Activated naive CD4-positive, alpha-beta T cell treated with anti-CD3 and anti-CD28 coated beads, Interleukin-2, amount 50 U/mL, for 72 hours (primary cell): ENCODE data around the gene NPC2. TPM values are rescaled to one million over a fixed set of nuclear protein-coding genes. Genes with fewer than 3 reads are reported as not detected.

Experiments used
- ATAC-seq, 2 donors: fragments of 150-1000 bp; cut with Tn5 transposase; 2 replicates each; pipeline ENCODE4 v1.10.0; 2021; ENCODE audit warnings: mild to moderate bottlenecking in 2 of 2, moderate library complexity in 2 of 2
- DNase-seq, 2 donors: peaks; one replicate each; pipeline ENCODE4 v3.0.0; 2021 to 2022; ENCODE audit warnings: low spot score in 2 of 2
- H3K27ac Mint-ChIP-seq, 2 donors: one replicate each; pipeline ENCODE4 v1.8.0; 2022; ENCODE audit warnings: mild to moderate bottlenecking in 2 of 2, mixed read lengths in 2 of 2
- H3K36me3 Mint-ChIP-seq, 2 donors: one replicate each; pipeline ENCODE4 v1.8.0; 2022; ENCODE audit warnings: mixed read lengths in 2 of 2
- H3K9me3 Mint-ChIP-seq, 2 donors: one replicate each; pipeline ENCODE4 v1.8.0; 2022; ENCODE audit warnings: mixed read lengths in 2 of 2
- total RNA-seq, 2 donors: library from RNA; stranded (reverse); gene quantifications; one replicate each; pipeline ENCODE4 v1.2.3, GENCODE V29; 2022

NPC2 gene
- total RNA-seq, 2 donors from 2014 or later: 28.0 to 54.9 TPM

DNA sequence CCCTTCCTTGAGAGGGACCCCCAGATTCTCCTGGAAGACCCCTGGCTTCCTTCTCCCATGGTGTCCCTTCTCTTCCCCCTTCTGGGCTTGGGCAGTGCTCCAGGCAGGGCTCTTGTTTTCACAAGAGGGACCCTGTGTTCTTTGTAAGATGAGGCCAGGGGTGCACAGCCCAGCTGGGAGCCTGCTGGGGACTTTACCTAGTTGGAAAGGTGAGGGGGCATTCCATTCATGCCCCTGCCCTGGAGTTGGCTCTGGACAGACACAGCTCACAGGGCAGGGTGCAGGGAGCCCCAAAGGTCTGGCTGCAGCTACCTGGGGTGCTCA lies 31.7 kb upstream of the NPC2 start:
- ATAC-seq (no peak), DNase-seq (no peak)
- H3K27ac Mint-ChIP-seq: no peak overlapping the region
- no peaks in the 10 kb centered on the region for H3K9me3 Mint-ChIP-seq
- no peaks in the 10 kb centered on the region for H3K36me3 Mint-ChIP-seq

GRCh38 chr14:74524076-74524811 lies 31.1 kb upstream of the NPC2 start:
- no peak for DNase-seq
- ATAC-seq: no peak
- no peaks in the 10 kb centered on the region for H3K36me3 Mint-ChIP-seq
- no peaks in the 10 kb centered on the region for H3K9me3 Mint-ChIP-seq
- H3K27ac Mint-ChIP-seq: no peak overlapping the region

DNA sequence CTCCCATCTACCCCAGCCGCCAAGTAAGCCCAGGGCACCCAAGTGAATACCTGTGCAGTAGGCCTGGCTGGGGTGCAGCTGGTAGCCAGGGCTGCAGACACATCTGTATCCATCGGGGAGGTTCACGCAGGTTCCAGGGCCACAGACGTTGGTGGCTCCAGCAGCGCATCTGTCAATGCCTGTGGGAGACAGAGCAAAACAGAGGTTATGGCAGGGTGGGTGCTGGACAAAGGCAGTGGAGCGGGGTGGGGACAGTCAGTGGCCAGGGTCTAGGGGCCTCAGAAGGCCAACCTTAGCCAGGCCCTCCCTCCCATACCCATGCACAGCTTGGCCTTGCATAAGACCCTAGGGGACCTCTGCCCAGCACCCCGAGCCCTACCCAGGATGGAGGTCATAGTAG lies 29.6 kb upstream of the NPC2 start:
- Mint-ChIP-seq H3K9me3 (no peaks in the 10 kb centered on the region), H3K27ac (no peak overlapping the region), H3K36me3 (no peaks in the 10 kb centered on the region)
- ATAC-seq (no peak), DNase-seq (no peak)

DNA sequence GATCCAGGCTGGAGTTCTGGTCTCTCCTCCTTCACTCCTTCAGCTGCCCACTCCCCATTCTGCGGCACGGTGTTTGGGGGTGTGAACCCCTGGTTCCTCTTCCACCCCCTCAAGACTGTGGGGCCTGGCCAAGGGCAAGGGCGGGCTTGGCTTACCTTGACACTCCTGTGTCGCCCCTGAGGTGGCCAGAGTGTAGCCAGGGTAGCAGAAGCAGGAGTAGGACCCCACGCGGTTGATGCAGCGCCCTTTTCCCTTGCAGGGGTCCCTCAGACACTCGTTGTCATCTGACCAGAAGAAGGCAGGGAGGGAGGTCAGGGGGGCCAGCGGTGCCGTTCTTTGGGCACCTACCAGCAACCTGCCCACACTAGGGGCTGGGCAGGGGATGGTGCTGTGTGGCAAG lies 28.7 kb upstream of the NPC2 start:
- H3K9me3 Mint-ChIP-seq: no peaks in the 10 kb centered on the region

DNA sequence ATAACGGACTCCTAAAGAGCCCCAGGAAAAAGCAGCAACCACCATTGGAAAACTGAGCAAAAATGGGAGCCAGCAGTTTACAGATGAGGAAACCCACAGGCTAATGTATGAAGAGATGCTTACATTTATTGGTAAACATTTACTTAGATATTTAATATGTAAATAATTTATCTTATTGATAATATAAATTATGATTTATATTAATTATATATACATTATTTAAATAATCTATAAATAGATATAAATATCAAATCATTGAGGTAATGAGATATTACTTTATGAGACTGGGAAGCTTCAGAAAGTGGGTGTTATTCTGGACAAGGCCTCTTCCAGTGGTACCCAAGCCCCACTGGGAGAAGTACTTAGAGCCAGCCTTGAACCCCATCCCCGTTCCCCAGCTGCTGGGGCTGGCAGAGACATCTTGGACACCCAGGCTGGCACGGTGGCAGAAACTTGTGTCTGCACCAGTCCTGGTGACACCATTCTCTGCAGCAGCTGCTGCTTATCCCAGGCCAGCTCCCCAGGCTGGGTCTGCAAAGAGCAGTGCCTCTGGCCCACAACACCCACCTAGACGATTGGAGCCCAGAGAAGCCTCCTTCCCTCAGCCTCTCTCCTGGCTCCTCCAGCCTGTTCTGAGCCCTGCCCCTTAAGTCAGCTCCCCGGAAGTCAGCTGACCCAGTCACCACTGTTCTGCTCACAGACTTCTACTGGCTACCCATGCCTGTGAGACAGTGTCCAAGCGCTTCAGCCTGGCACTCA lies 26.4 kb upstream of the NPC2 start:
- H3K27ac Mint-ChIP-seq: no peak overlapping the region
- no peaks in the 10 kb centered on the region for H3K36me3 Mint-ChIP-seq
- no peak for ATAC-seq
- no peak for DNase-seq
- H3K9me3 Mint-ChIP-seq: no peaks in the 10 kb centered on the region

More for the DNA sequence above, 28.7 kb upstream of the NPC2 start:
- Mint-ChIP-seq H3K36me3 (no peaks in the 10 kb centered on the region), H3K27ac (no peak overlapping the region)
- DNase-seq (no peak), ATAC-seq (no peak)

DNA sequence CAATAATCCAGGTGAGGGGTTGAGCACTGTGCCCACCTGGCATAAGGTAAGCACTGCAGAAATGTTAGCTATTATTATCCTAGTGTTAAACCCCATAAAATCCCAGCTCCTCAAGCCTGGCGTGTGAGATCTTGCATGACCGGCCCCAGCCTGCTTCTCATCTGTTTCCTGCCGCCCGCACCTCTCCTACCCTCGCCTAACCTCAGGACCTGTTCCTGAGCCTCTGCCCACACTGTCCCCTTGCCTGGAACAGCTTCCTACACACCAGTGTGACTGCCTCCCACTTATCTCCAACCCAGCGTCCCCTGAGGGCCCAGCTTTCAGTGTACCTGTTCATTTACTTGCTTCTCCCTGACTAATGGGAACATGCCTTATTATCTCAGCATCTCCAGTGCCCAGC lies 25.1 kb upstream of the NPC2 start:
- Mint-ChIP-seq H3K27ac (no peak overlapping the region), H3K9me3 (no peaks in the 10 kb centered on the region), H3K36me3 (no peaks in the 10 kb centered on the region)
- DNase-seq (no peak), ATAC-seq (no peak)

GRCh38 chr14:74517731-74518130 lies 24.6 kb upstream of the NPC2 start:
- no peak overlapping the region for H3K27ac Mint-ChIP-seq

GRCh38 chr14:74516451-74517160 lies 23.5 kb upstream of the NPC2 start:
- DNase-seq (no peak), ATAC-seq (no peak)
- no peaks in the 10 kb centered on the region for H3K36me3 Mint-ChIP-seq
- no peak overlapping the region for H3K27ac Mint-ChIP-seq
- no peaks in the 10 kb centered on the region for H3K9me3 Mint-ChIP-seq

More at GRCh38 chr14:74517731-74518130, 24.6 kb upstream of the NPC2 start:
- Mint-ChIP-seq H3K9me3 (no peaks in the 10 kb centered on the region), H3K36me3 (no peaks in the 10 kb centered on the region)
- no peak for ATAC-seq
- DNase-seq: no peak

DNA sequence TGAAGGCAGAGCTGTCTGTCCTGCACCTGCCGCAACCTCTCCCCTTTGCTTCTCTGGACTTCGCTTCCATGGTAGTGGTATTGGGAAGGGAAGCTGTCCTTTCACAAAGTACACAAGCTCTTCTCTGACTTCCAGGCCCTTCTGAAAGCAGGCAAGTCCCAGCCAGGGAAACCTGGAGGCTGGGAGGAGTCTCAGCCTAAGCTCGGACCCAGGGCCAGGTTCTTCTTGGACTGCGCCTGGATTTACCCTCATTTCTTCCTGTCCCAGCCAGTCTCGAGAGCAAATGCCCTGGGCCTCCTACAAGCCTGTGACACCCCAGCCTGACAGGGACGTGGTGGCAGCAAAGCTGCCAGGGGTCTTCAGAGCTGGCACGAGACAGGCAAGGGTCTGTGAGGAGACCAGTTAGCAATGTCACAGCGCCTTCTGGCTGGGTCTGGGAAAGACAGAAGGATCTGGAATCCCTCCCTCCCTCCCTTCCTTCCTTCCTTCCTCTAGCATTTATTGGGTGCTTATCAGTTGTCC lies 22.8 kb upstream of the NPC2 start:
- no peaks in the 10 kb centered on the region for H3K36me3 Mint-ChIP-seq
- no peaks in the 10 kb centered on the region for H3K9me3 Mint-ChIP-seq
- ATAC-seq (no peak), DNase-seq (no peak)
- H3K27ac Mint-ChIP-seq: no peak overlapping the region

- H3K27ac Mint-ChIP-seq: no peak overlapping the region
- DNase-seq (no peak), ATAC-seq (peak in 1 of 2 donors; percentile 40)
- no peaks in the 10 kb centered on the region for H3K9me3 Mint-ChIP-seq
- no peaks in the 10 kb centered on the region for H3K36me3 Mint-ChIP-seq
These were observed 21.4 kb upstream of the NPC2 start for GRCh38 chr14:74514471-74514941.

DNA sequence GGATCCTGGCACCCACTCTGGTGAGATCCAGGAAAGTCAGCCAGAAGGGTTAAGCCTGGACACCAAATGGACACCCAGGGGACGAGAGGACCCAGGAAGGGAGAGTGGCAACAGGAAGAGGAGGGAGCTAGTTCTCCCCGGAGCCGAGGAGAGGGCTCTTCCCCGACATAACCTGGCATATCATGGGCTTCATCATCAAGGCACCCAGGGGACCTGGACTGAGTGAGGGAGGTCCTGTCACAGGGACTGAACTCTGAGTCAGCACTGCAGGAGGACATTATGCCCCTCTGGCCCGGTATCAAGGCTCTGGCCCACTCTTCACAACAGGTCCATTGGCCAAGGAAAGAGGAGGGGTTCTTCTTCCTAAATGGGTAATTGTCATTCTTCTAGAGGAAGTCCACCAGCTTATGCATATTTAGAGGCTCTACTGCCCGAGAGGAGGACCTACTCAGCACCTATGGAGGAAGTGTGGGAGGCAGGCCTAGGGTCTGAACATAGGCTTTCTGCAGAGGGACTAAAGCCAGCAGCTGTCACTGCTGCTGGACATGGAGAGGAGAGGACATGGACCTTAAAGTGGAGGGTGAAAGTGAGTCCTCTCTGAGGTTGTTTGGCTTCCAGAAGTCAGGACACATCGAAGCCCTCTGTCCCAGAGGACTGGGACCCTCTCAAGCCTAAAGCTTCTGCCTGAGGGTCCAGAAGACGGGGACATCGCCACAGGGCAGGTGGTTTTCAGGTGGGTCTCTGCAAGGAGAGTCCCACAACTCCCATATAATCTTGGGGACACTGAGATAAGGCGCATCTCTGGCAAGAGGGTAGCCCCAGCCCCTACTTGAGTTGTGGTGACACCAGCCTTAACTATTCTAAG lies 19.1 kb upstream of the NPC2 start:
- no peaks in the 10 kb centered on the region for H3K36me3 Mint-ChIP-seq
- no peak overlapping the region for H3K27ac Mint-ChIP-seq
- DNase-seq (no peak), ATAC-seq (no peak)
- H3K9me3 Mint-ChIP-seq: no peaks in the 10 kb centered on the region

DNA sequence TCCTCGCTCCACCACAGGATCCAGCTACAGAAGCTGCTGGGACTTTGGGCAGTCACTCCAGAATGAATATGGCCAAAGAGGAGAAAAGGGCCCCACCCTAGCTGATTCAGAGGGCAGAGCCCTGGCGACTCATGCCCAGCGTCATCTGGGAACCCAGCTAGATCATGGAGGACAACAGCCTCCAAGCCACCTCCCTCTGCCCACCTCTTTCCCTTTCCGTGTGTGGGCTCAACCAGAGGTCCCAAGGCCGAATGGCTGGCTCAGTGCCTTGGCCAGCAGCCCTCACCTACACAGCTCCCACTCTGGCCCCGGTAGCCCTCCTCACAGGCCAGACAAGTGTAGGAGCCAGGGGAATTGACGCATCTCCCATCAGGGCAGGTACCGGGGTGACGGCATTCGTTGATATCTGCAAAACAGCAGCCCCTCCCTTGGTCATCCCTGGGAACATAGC lies 17.9 kb upstream of the NPC2 start:
- Mint-ChIP-seq H3K36me3 (no peaks in the 10 kb centered on the region), H3K27ac (peak overlapping the region in 1 of 2 donors; percentile 15)

GRCh38 chr14:74510223-74510931 lies 17.3 kb upstream of the NPC2 start:
- H3K36me3 Mint-ChIP-seq: no peaks in the 10 kb centered on the region
- ATAC-seq (no peak), DNase-seq (no peak)
- no peaks in the 10 kb centered on the region for H3K9me3 Mint-ChIP-seq
- no peak overlapping the region for H3K27ac Mint-ChIP-seq

More for the DNA sequence above, 17.9 kb upstream of the NPC2 start:
- ATAC-seq: no peak
- H3K9me3 Mint-ChIP-seq: no peaks in the 10 kb centered on the region
- DNase-seq: no peak

DNA sequence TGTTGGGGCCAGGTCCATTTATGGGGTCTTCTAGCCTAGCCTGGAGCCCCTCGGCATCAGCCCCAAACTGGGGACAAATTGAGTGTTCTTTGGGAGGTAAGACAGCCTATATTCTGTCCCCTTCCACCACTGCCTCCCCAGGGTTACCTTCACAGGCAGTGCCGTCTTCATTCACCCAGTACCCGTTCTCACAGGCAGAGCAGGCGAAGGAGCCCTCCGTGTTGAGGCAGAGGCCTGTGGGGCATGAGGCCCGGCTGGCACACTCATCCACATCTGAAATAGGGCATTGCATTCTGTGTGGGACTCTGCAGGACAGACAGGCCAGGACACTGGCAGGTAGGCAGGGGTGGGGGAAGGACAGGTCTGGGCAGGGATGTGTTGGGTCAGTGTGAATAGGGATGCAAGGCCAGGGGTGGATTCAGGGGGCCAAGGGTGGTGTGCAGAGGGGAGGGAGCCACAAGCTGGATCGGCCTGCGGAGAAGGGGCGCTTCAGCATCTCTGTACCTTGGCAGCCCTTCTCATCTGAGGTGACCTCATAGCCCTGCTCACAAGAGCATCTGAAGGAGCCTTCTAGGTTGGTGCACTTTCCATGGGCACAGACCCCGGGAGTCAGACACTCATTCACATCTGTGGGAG lies 16.6 kb upstream of the NPC2 start:
- peak overlapping the region in 1 of 2 donors; percentile 22 for H3K27ac Mint-ChIP-seq
- H3K36me3 Mint-ChIP-seq: no peaks in the 10 kb centered on the region
- no peak for ATAC-seq
- DNase-seq: no peak
- no peaks in the 10 kb centered on the region for H3K9me3 Mint-ChIP-seq

DNA sequence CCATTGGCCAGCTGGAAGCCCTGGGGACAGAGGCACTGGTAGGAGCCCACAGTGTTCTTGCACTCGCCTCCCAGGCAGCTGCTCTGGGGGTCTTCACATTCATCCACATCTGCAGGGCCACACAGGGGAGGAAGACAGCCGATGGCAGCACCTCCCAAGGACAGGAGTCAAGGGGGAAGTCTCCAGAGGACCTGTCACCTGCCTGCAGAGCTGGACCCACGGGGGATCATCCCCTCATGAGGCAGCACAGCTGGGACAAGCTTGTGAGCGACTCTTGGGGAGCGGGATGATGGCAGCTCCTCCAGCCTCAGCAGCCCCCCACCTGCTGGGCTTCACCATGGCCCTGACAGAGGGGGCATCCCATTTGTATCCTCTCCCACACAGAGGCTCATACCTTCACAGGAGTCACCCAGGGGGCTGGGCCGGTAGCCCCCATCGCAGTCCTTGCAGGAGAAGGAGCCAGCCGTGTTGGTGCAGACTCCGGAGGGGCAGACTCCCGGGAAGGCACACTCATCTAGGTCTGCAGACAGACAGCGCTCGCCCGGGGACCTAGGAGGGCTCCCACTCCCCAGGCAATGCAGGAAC lies 15.8 kb upstream of the NPC2 start:
- ATAC-seq (no peak), DNase-seq (no peak)
- Mint-ChIP-seq H3K36me3 (no peaks in the 10 kb centered on the region), H3K9me3 (no peaks in the 10 kb centered on the region), H3K27ac (no peak overlapping the region)
